Epidermal melanocyte (primary cell): ENCODE results near the gene TVP23C.
"Not testable (repeated sequence)": the region's sequence is repeated elsewhere in the genome, so short reads cannot be mapped to it uniquely, and the experiment has no call there.

Source experiments
- DNase-seq: peaks from one replicate; pipeline ENCODE4 v3.0.0; 2011; ENCODE audit warnings: low spot score; ENCODE audit not compliant: insufficient read length

Gene TVP23C

GRCh38 chr17:15526292-15527218 is 36.7 kb downstream of the TVP23C start:
- not testable (repeated sequence) for DNase-seq

GRCh38 chr17:15524990-15525985 is 38.0 kb downstream of the TVP23C start:
- DNase-seq = not testable (repeated sequence)

- no peak for DNase-seq
Observed at GRCh38 chr17:15516150-15516549, 47.1 kb downstream of the TVP23C start.

GRCh38 chr17:15514469-15514868 is 48.8 kb downstream of the TVP23C start:
- DNase-seq = no peak

GRCh38 chr17:15513856-15514459 is 49.3 kb downstream of the TVP23C start:
- DNase-seq = no peak

GRCh38 chr17:15513058-15513791 is 50.1 kb downstream of the TVP23C start:
- DNase-seq = no peak

- DNase-seq = no peak
Observed at GRCh38 chr17:15512071-15512709, 51.1 kb downstream of the TVP23C start.

- DNase-seq = no peak
Observed at GRCh38 chr17:15511142-15511541, 52.1 kb downstream of the TVP23C start.

- peak; percentile 28 for DNase-seq
Observed at GRCh38 chr17:15510361-15510760, 52.9 kb downstream of the TVP23C start.

- DNase-seq = no peak
Observed at GRCh38 chr17:15509095-15509494, 54.2 kb downstream of the TVP23C start.

- no peak for DNase-seq
Observed at GRCh38 chr17:15508466-15508865, 54.8 kb downstream of the TVP23C start.

- DNase-seq = no peak
Observed at GRCh38 chr17:15507896-15508295, 55.4 kb downstream of the TVP23C start.

GRCh38 chr17:15507001-15507400 is 56.3 kb downstream of the TVP23C start:
- no peak for DNase-seq

- not testable (repeated sequence) for DNase-seq
Observed at GRCh38 chr17:15505708-15506107, 57.6 kb downstream of the TVP23C start.

- DNase-seq = no peak
Observed at GRCh38 chr17:15503731-15504130, 59.6 kb downstream of the TVP23C start.

GRCh38 chr17:15502369-15503112 is 60.7 kb downstream of the TVP23C start:
- peak; percentile 90 for DNase-seq

- no peak for DNase-seq
Observed at GRCh38 chr17:15501793-15502192, 61.5 kb downstream of the TVP23C start.

- no peak for DNase-seq
Observed at GRCh38 chr17:15501282-15501681, 62.0 kb downstream of the TVP23C start.

- DNase-seq = no peak
Observed at GRCh38 chr17:15498107-15498506, 65.2 kb downstream of the TVP23C start.
